GM10266 (cell line): ENCODE data around the gene CFHR5.

Experiments used
- DNase-seq: peaks from one replicate; pipeline ENCODE4 v3.0.0; 2012; ENCODE audit errors: extremely low spot score
- CTCF ChIP-seq: IDR thresholded peaks from 2 replicates; pipeline ENCODE4 v1.5.1; 2012; ENCODE audit warnings: mild to moderate bottlenecking, low read depth; ENCODE audit not compliant: control insufficient read depth, insufficient read depth; ENCODE audit errors: missing control alignments

CFHR5 gene

GRCh38 chr1:197049100-197049499 lies 71.7 kb downstream of the CFHR5 start:
- no peak for DNase-seq
- TF ChIP-seq CTCF: no peak
